GM12878 (cell line): ENCODE results near the gene SLC35E1. TPM values are rescaled to one million over a fixed set of nuclear protein-coding genes. Genes with fewer than 3 reads are reported as not detected.

Source experiments
- ATAC-seq: fragments of 200-7000 bp; cut with Tn5 transposase; 3 replicates; pipeline ENCODE4 v1.9.1; 2020; ENCODE audit warnings: mild to moderate bottlenecking, moderate library complexity
- BruUV-seq: library from RNA; stranded (reverse); fragments of 400-500 nt; replicated peaks from 2 replicates; lab custom pipeline; 2021; lab: Mats Ljungman, UMichigan
- CTCF ChIA-PET: fragments of 300-600 bp; sonication (Branson Sonifier 250); formaldehyde crosslinking; extraction: SDS; loops from one replicate; lab custom pipeline; 2021; ENCODE audit warnings: inconsistent platforms; lab: Yijun Ruan, JAX
- POLR2A ChIA-PET: fragments of 350-600 bp; formaldehyde crosslinking; extraction: SDS; loops from one replicate; lab custom pipeline; 2021; ENCODE audit warnings: inconsistent platforms; lab: Charles Lee
- RAD21 ChIA-PET: fragments of 300-600 bp; sonication (Branson Sonifier 250); formaldehyde crosslinking; loops from one replicate; lab custom pipeline; 2023; ENCODE audit warnings: antibody characterized with exemption; ENCODE audit not compliant: unreplicated experiment; lab: Charles Lee
- SMC1A ChIA-PET: fragments of 300-600 bp; sonication (Branson Sonifier 250); formaldehyde crosslinking; loops from one replicate; lab custom pipeline; 2023; ENCODE audit not compliant: unreplicated experiment, uncharacterized antibody; lab: Charles Lee
- DNase-seq: peaks from one replicate; pipeline ENCODE4 v3.0.0-alpha.2; 2011; ENCODE audit warnings: low read depth, low spot score
- FAIRE-seq: peaks from 3 replicates; lab custom pipeline; 2011; peaks lifted over from hg19 to GRCh38; lab: Jason Lieb, UNC
- H2AFZ ChIP-seq: 2 replicates; pipeline ENCODE4 v1.6.0; 2011; ENCODE audit warnings: low read depth, low read length, control low read depth; ENCODE audit not compliant: control insufficient read depth
- H3K27ac ChIP-seq: 2 replicates; pipeline ENCODE4 v1.5.1; 2011; ENCODE audit warnings: control low read depth; ENCODE audit not compliant: control insufficient read depth, insufficient read depth
- H3K27me3 ChIP-seq, 2 experiments: replicated peaks in 1 of 2; 2 replicates each; pipeline versions ENCODE4 v1.6.0 to v1.6.1; 2011; ENCODE audit warnings: low read length in 1 of 2; ENCODE audit not compliant: control insufficient read depth in 2 of 2, insufficient read depth in 2 of 2
- H3K36me3 ChIP-seq, 2 experiments: 2 replicates each; pipeline ENCODE4 v1.5.1; 2011; ENCODE audit warnings: low read length in 1 of 2; ENCODE audit not compliant: control insufficient read depth in 2 of 2, insufficient read depth in 2 of 2
- H3K4me1 ChIP-seq: 2 replicates; pipeline ENCODE4 v1.6.1; 2011; ENCODE audit warnings: mild to moderate bottlenecking, low read length, moderate library complexity, mixed read lengths; ENCODE audit not compliant: control insufficient read depth, insufficient read depth
- H3K4me2 ChIP-seq: 2 replicates; pipeline ENCODE4 v1.6.0; 2011; ENCODE audit warnings: control low read depth; ENCODE audit not compliant: control insufficient read depth, insufficient read depth
- H3K4me3 ChIP-seq: fragments of 200-600 bp; sonication (generic); 2 replicates; pipeline ENCODE4 v1.5.1; 2016
- H3K79me2 ChIP-seq: 2 replicates; pipeline ENCODE4 v1.6.0; 2011; ENCODE audit warnings: low read length; ENCODE audit not compliant: control insufficient read depth, insufficient read depth
- H3K9ac ChIP-seq: 2 replicates; pipeline ENCODE4 v1.8.0; 2011; ENCODE audit warnings: low read length, control low read depth, mixed read lengths; ENCODE audit not compliant: control insufficient read depth, insufficient read depth
- H3K9me3 ChIP-seq: replicated peaks from 3 replicates; pipeline ENCODE4 v1.5.1; 2011; ENCODE audit warnings: mild to moderate bottlenecking, low read length; ENCODE audit not compliant: control insufficient read depth, insufficient read depth
- H4K20me1 ChIP-seq: 2 replicates; pipeline ENCODE4 v1.6.0; 2011; ENCODE audit not compliant: control insufficient read depth, insufficient read depth
- CHD4 ChIP-seq: fragments of 200-600 bp; sonication (generic); IDR thresholded peaks from 2 replicates; pipeline ENCODE4 v1.6.1; 2016; ENCODE audit warnings: mild to moderate bottlenecking
- CREM ChIP-seq: IDR thresholded peaks from 2 replicates; pipeline ENCODE4 v1.6.1; 2014; ENCODE audit warnings: antibody characterized with exemption, low read depth
- CTCF ChIP-seq, 3 experiments: IDR thresholded peaks in 2 of 3; conservative IDR thresholded peaks in 1 of 3; 2 replicates each; pipeline ENCODE4 v1.5.1; 2011; ENCODE audit warnings: low read depth in 3 of 3, low read length in 3 of 3, mild to moderate bottlenecking in 3 of 3, control low read depth in 2 of 3, moderate library complexity in 2 of 3, inconsistent platforms in 1 of 3, mixed read lengths in 1 of 3; ENCODE audit not compliant: control insufficient read depth in 2 of 3, insufficient read depth in 1 of 3; ENCODE audit errors: extremely low read depth in 1 of 3
- HDAC6 ChIP-seq: fragments of 200-600 bp; sonication (generic); IDR thresholded peaks from one replicate; pipeline ENCODE4 v1.8.0; 2017; ENCODE audit warnings: antibody characterized with exemption; ENCODE audit not compliant: unreplicated experiment
- HDGF ChIP-seq: fragments of 450-650 bp; IDR thresholded peaks from 2 replicates; pipeline ENCODE4 v1.6.1; 2016; ENCODE audit warnings: antibody characterized with exemption
- IKZF2 ChIP-seq, 2 experiments: fragments of 450-650 bp; IDR thresholded peaks; 2 replicates each; pipeline ENCODE4 v1.6.1; 2017; ENCODE audit warnings: mild to moderate bottlenecking in 2 of 2, moderate library complexity in 2 of 2
- IRF5 ChIP-seq: fragments of 450-650 bp; IDR thresholded peaks from 2 replicates; pipeline ENCODE4 v1.6.1; 2017; ENCODE audit warnings: borderline replicate concordance
- KDM1A ChIP-seq: fragments of 200-600 bp; sonication (generic); IDR thresholded peaks from 2 replicates; pipeline ENCODE4 v1.6.1; 2016; ENCODE audit warnings: borderline replicate concordance
- MAX ChIP-seq: IDR thresholded peaks from 2 replicates; pipeline ENCODE4 v1.6.1; 2012; ENCODE audit warnings: low read depth, low read length, improper control_type of control experiment
- MXI1 ChIP-seq: fragments of 150-350 bp; IDR thresholded peaks from 2 replicates; pipeline ENCODE4 v1.6.1; 2011; ENCODE audit warnings: low read depth, mild to moderate bottlenecking, inconsistent platforms, low read length, improper control_type of control experiment
- MYB ChIP-seq: fragments of 150-350 bp; IDR thresholded peaks from 2 replicates; pipeline ENCODE4 v1.6.1; 2014; ENCODE audit warnings: mild to moderate bottlenecking, low read depth, low read length, borderline replicate concordance
- NR2C2 ChIP-seq: IDR thresholded peaks from 2 replicates; pipeline ENCODE4 v1.6.1; 2011; ENCODE audit warnings: borderline replicate concordance, low read depth; ENCODE audit not compliant: control insufficient read depth, insufficient read length
- POLR2A ChIP-seq: IDR thresholded peaks from 2 replicates; pipeline ENCODE4 v1.6.1; 2011; ENCODE audit warnings: low read depth, mild to moderate bottlenecking, low read length
- SKIL ChIP-seq: fragments of 450-650 bp; IDR thresholded peaks from 2 replicates; pipeline ENCODE4 v1.6.1; 2017; ENCODE audit warnings: mild to moderate bottlenecking, low read depth, inconsistent platforms; ENCODE audit not compliant: poor library complexity, severe bottlenecking
- STAT3 ChIP-seq: IDR thresholded peaks from 2 replicates; pipeline ENCODE4 v1.6.1; 2011; ENCODE audit warnings: low read depth, low read length, improper control_type of control experiment
- TARDBP ChIP-seq: IDR thresholded peaks from 2 replicates; pipeline ENCODE4 v1.6.1; 2016; ENCODE audit warnings: borderline replicate concordance
- TCF12 ChIP-seq: IDR thresholded peaks from 2 replicates; pipeline ENCODE4 v1.6.1; 2011; ENCODE audit warnings: low read depth, mild to moderate bottlenecking, low read length
- USF1 ChIP-seq: IDR thresholded peaks from 2 replicates; pipeline ENCODE4 v1.6.1; 2011; ENCODE audit warnings: borderline replicate concordance, low read depth, mild to moderate bottlenecking, moderate library complexity, mixed read lengths, low read length; ENCODE audit not compliant: insufficient read depth; ENCODE audit errors: extremely low read length
- WGBS: methylation state at CpG from one replicate; pipeline ENCODE4 v1.1.6; 2016; ENCODE audit warnings: low lambda C conversion rate; ENCODE audit not compliant: insufficient replicate concordance, insufficient coverage; ENCODE audit errors: missing lambda C conversion rate; 5-methylcytosine and 5-hydroxymethylcytosine counted together
- in situ Hi-C: fragments of 300-500 bp; cut with MboI; formaldehyde crosslinking; loops from 9 replicates; pipeline ENCODE4 v1.14.3; 2018; ENCODE audit warnings: mixed read lengths
- intact Hi-C: fragments of 100-400 bp; cut with micrococcal nuclease; formaldehyde crosslinking; loops from one replicate; pipeline ENCODE4 v1.14.2; 2022; ENCODE audit not compliant: unreplicated experiment
- polyA plus RNA-seq, 11 experiments: library from polyadenylated mRNA; depleted of rRNA in 4 of 11; unstranded in 6 of 11; stranded (reverse) in 5 of 11; fragments of >200 nt; fragmentation: Nextera tagmentation in 4 of 11; fragmentation: Illumina TruSeq in 1 of 11; extraction: Ambion mirVana in 4 of 11; extraction: Trizol in 1 of 11; gene quantifications; 1 replicate in 1 of 11; 2 replicates in 10 of 11; pipeline versions ENCODE4 v1.2.1 to v1.2.3, GENCODE V29; 2011 to 2016; ENCODE audit warnings: inconsistent platforms in 2 of 11, missing spikeins in 2 of 11, low read depth in 1 of 11
- total RNA-seq, 4 experiments: library from RNA; depleted of rRNA in 3 of 4; stranded (reverse); fragments of >200 nt in 3 of 4; fragmentation: Illumina TruSeq in 1 of 4; extraction: Trizol in 1 of 4; gene quantifications; 2 replicates each; pipeline versions ENCODE4 v1.2.1 to v1.2.3, GENCODE V29; 2013 to 2021

SLC35E1 gene
- total and polyA plus RNA-seq, 10 of the 15 experiments (the other 5 are each of a cell fraction or from before 2014, with no cell fraction given): 11.3 to 37.7 (median 22.1) TPM

- Histone ChIP-seq H3K4me2 (no peak overlapping the region), H3K27ac (no peak overlapping the region), H3K36me3 (peaks cover 20 to 52% of the 10 kb centered on the region in 2 experiments), H3K4me3 (no peak overlapping the region), H3K9ac (no peak overlapping the region), H2AFZ (no peak overlapping the region), H3K27me3 (no peaks in the 10 kb centered on the region), H3K9me3 (no peaks in the 10 kb centered on the region), H3K4me1 (no peaks in the 10 kb centered on the region), H3K79me2 (no peaks in the 10 kb centered on the region), H4K20me1 (no peaks in the 10 kb centered on the region)
- ChIA-PET SMC1A (interaction anchor here (1.3 kb wide), 1 partner anchor 10 kb away, joined by 3 read pairs; no protein-coding TSS in a partner anchor), RAD21 (no interaction called here), POLR2A (interaction anchor here (0.5 kb wide), 1 partner anchor 16 kb away, joined by 4 read pairs; no protein-coding TSS in a partner anchor), CTCF (interaction anchor here (0.6 to 1.2 kb wide), 2 partner anchors 66 to 76 kb away, joined by 3 read pairs; no protein-coding TSS in a partner anchor)
- DNase-seq: no peak
- 96% methylated on average over 12 of the region's 14 CpGs for WGBS
- no peak for ATAC-seq
- in situ Hi-C loops (no loop called here), intact Hi-C loops (no loop called here)
- BruUV-seq: TSS peak; percentile 80
- FAIRE-seq: no peak
- TF ChIP-seq STAT3 (no peak), NR2C2 (no peak), IRF5 (no peak), CHD4 (no peak), MYB (no peak), TARDBP (no peak), HDAC6 (no peak), MXI1 (no peak), HDGF (no peak), KDM1A (no peak), SKIL (no peak), IKZF2 (IDR thresholded peaks at IDR 0.05) (no peak), MAX (no peak), POLR2A (no peak), CREM (no peak), CTCF (IDR thresholded peaks at IDR 0.05 in 2 of 3, conservative IDR thresholded peaks at IDR 0.05 in 1 of 3; ENCODE audit: control insufficient read depth in 2 of 3, extremely low read depth in 1 of 3, insufficient read depth in 1 of 3, low read depth in 3 of 3, low read length in 3 of 3) (no peak), TCF12 (no peak), USF1 (no peak)
Observed at GRCh38 chr19:16518061-16518460, 54.2 kb downstream of the SLC35E1 start.
